HEK293 (cell line): Measurements from ENCODE around the gene GLB1L2.

Experiments used
- SP3 ChIP-seq: fragments of 450-650 bp; formaldehyde crosslinking; IDR thresholded peaks from 2 replicates; pipeline ENCODE4 v1.5.1; 2016; ENCODE audit warnings: missing biosample characterization, missing genetic modification characterization
- ZBTB21 ChIP-seq: fragments of 450-650 bp; formaldehyde crosslinking; IDR thresholded peaks from 2 replicates; pipeline ENCODE4 v1.5.1; 2017; ENCODE audit warnings: missing biosample characterization, missing genetic modification characterization
- ZNF184 ChIP-seq: fragments of 450-650 bp; IDR thresholded peaks from 2 replicates; pipeline ENCODE4 v1.5.1; 2018; ENCODE audit warnings: missing biosample characterization, mild to moderate bottlenecking, missing genetic modification characterization
- ZNF791 ChIP-seq: fragments of 450-650 bp; formaldehyde crosslinking; IDR thresholded peaks from 2 replicates; pipeline ENCODE4 v1.5.1; 2016; ENCODE audit warnings: missing biosample characterization, missing genetic modification characterization
- ZNF830 ChIP-seq: fragments of 450-650 bp; IDR thresholded peaks from 2 replicates; pipeline ENCODE4 v1.5.0; 2018; ENCODE audit warnings: missing biosample characterization, missing genetic modification characterization, low read depth, mild to moderate bottlenecking, moderate library complexity
- TF ChIP-seq, protein P1 (sequence below): fragments of 450-650 bp; formaldehyde crosslinking; IDR thresholded peaks from 2 replicates; pipeline ENCODE4 v1.5.1; 2016; ENCODE audit warnings: missing biosample characterization, missing genetic modification characterization
- TF ChIP-seq, protein P2 (sequence below): fragments of 450-650 bp; formaldehyde crosslinking; IDR thresholded peaks from 2 replicates; pipeline ENCODE4 v1.5.1; 2017; ENCODE audit warnings: missing biosample characterization, missing genetic modification characterization
- TF ChIP-seq, protein P3 (sequence below): fragments of 450-650 bp; formaldehyde crosslinking; IDR thresholded peaks from 2 replicates; pipeline ENCODE4 v1.5.1; 2017; ENCODE audit warnings: missing biosample characterization, missing genetic modification characterization

DNA sequence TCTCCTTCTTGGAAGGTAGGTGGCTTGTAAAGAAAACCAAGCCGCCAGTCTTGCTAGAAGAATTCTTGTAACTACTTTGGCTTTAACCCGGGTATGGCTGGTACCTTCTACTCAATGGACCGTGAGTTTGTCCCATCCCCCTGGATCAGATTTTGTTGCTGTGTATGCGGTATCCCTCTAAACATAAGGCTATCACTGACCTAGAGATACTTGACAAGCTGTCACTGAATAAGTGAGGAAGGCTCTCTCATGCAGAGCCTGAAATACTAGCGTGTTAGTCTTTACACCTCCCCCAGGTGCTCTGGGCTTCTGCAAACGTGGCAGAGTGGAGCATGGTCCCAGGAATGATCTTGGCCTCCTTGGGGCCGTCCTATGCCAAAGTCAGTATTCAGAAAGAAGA lies 34.5 kb downstream of the GLB1L2 start:
- TF ChIP-seq, protein P1, sequence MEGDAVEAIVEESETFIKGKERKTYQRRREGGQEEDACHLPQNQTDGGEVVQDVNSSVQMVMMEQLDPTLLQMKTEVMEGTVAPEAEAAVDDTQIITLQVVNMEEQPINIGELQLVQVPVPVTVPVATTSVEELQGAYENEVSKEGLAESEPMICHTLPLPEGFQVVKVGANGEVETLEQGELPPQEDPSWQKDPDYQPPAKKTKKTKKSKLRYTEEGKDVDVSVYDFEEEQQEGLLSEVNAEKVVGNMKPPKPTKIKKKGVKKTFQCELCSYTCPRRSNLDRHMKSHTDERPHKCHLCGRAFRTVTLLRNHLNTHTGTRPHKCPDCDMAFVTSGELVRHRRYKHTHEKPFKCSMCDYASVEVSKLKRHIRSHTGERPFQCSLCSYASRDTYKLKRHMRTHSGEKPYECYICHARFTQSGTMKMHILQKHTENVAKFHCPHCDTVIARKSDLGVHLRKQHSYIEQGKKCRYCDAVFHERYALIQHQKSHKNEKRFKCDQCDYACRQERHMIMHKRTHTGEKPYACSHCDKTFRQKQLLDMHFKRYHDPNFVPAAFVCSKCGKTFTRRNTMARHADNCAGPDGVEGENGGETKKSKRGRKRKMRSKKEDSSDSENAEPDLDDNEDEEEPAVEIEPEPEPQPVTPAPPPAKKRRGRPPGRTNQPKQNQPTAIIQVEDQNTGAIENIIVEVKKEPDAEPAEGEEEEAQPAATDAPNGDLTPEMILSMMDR (tag by site-specific recombination) = no peak
- TF ChIP-seq, protein P2, sequence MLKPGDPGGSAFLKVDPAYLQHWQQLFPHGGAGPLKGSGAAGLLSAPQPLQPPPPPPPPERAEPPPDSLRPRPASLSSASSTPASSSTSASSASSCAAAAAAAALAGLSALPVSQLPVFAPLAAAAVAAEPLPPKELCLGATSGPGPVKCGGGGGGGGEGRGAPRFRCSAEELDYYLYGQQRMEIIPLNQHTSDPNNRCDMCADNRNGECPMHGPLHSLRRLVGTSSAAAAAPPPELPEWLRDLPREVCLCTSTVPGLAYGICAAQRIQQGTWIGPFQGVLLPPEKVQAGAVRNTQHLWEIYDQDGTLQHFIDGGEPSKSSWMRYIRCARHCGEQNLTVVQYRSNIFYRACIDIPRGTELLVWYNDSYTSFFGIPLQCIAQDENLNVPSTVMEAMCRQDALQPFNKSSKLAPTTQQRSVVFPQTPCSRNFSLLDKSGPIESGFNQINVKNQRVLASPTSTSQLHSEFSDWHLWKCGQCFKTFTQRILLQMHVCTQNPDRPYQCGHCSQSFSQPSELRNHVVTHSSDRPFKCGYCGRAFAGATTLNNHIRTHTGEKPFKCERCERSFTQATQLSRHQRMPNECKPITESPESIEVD = no peak
- TF ChIP-seq ZNF791 (tag by site-specific recombination) = no peak
- no peak for TF ChIP-seq ZBTB21 (tag by site-specific recombination)
- no peak for TF ChIP-seq ZNF830
- TF ChIP-seq, protein P3, sequence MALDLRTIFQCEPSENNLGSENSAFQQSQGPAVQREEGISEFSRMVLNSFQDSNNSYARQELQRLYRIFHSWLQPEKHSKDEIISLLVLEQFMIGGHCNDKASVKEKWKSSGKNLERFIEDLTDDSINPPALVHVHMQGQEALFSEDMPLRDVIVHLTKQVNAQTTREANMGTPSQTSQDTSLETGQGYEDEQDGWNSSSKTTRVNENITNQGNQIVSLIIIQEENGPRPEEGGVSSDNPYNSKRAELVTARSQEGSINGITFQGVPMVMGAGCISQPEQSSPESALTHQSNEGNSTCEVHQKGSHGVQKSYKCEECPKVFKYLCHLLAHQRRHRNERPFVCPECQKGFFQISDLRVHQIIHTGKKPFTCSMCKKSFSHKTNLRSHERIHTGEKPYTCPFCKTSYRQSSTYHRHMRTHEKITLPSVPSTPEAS (tag by site-specific recombination) = no peak
- no peak for TF ChIP-seq SP3
- TF ChIP-seq ZNF184 (tag by site-specific recombination) = no peak
